Measurements from ENCODE around the gene EHMT1.

The EHMT1 gene

DNA sequence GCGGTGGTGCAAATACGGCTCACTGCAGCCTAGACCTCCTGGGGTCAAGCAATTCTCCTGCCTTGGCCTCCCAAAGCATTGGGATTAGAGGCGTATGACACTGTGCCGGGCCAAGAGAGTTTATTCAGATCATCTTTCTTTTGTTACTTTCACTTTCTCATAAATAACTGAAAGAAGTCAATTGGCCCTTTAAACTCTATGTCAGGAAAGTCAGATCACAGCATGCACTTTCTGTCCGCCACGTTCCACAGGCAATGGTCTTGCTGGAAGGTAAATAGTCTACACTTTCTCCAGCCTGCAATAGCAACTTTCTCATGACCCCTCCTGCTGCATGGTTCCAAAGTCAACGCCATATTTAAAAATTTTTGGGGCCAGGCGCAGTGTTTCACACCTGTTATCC is 19.9 kb upstream of the EHMT1 start:
- TF ChIP-seq, protein P1, sequence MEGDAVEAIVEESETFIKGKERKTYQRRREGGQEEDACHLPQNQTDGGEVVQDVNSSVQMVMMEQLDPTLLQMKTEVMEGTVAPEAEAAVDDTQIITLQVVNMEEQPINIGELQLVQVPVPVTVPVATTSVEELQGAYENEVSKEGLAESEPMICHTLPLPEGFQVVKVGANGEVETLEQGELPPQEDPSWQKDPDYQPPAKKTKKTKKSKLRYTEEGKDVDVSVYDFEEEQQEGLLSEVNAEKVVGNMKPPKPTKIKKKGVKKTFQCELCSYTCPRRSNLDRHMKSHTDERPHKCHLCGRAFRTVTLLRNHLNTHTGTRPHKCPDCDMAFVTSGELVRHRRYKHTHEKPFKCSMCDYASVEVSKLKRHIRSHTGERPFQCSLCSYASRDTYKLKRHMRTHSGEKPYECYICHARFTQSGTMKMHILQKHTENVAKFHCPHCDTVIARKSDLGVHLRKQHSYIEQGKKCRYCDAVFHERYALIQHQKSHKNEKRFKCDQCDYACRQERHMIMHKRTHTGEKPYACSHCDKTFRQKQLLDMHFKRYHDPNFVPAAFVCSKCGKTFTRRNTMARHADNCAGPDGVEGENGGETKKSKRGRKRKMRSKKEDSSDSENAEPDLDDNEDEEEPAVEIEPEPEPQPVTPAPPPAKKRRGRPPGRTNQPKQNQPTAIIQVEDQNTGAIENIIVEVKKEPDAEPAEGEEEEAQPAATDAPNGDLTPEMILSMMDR (IDR thresholded peaks at IDR 0.05; ENCODE audit: low read length): no peak
- TF ChIP-seq EZH2 (optimal IDR thresholded peaks at IDR 0.05; ENCODE audit: low read depth, low read length): no peak
- Histone ChIP-seq H3K9me2 (replicated peaks; ENCODE audit: insufficient read depth, low read length) (no peaks in the 10 kb centered on the region), H3K9ac (ENCODE audit: low read length) (no peak overlapping the region), H3K4me3 (ENCODE audit: low read length) (no peak overlapping the region), H2AFZ (ENCODE audit: low read length) (no peak overlapping the region), H3K4me2 (ENCODE audit: low read depth, low read length) (no peak overlapping the region), H4K20me1 (ENCODE audit: insufficient read depth, low read length) (no peaks in the 10 kb centered on the region), H3K27me3 (replicated peaks; ENCODE audit: insufficient read depth, low read length) (peaks cover 2% of the 10 kb centered on the region; the same call in 1 of the 2 replicates), H3K4me1 (ENCODE audit: low read length) (no peaks in the 10 kb centered on the region), H3F3A (ENCODE audit: insufficient read depth, low read length) (0 out of 2 replicates have a peak, but pooled peaks cover 8% of the 10 kb centered on the region), H3K9me3 (replicated peaks; ENCODE audit: insufficient read depth, low read length) (no peaks in the 10 kb centered on the region), H3K27ac (ENCODE audit: low read length) (no peak overlapping the region), H3K36me3 (replicated peaks; ENCODE audit: insufficient read depth, low read length) (no peaks in the 10 kb centered on the region), H3K79me2 (ENCODE audit: low read length) (no peaks in the 10 kb centered on the region)
- DNase-seq: no peak

DNA sequence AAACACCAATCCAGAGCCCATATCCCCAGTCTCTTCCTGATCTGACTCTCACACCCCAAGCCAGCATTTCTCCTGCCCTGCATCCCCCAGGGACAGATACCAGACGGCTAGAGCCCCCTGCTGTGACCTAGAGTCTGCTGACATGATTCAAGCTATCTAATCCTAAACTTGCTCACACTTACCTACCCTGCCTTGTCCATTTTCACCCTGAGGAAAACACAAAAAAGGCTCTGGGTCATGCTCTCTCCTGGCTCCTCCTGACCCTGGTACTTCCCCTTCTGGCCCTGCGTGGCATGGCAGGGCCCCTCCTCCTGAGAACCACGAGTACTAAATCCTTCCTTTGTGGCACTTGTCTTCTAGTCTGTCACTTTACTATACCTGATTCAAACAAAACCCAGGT is 16.1 kb upstream of the EHMT1 start:
- H3K27me3 ChIP-seq (replicated peaks; ENCODE audit: insufficient read depth, low read length): peaks cover 7% of the 10 kb centered on the region
- DNase-seq: no peak
- no peak overlapping the region for H2AFZ ChIP-seq (ENCODE audit: low read length)
- H3K4me2 ChIP-seq (ENCODE audit: low read depth, low read length): no peak overlapping the region
- no peak overlapping the region for H3K27ac ChIP-seq (ENCODE audit: low read length)
- H3K4me1 ChIP-seq (ENCODE audit: low read length): 0 out of 2 replicates have a peak, but pooled peaks cover 4% of the 10 kb centered on the region
- H3F3A ChIP-seq (ENCODE audit: insufficient read depth, low read length): peaks cover 8% of the 10 kb centered on the region; the same call in 1 of the 2 replicates
- H3K4me3 ChIP-seq (ENCODE audit: low read length): no peak overlapping the region
- no peaks in the 10 kb centered on the region for H3K9me2 ChIP-seq (replicated peaks; ENCODE audit: insufficient read depth, low read length)
- no peaks in the 10 kb centered on the region for H4K20me1 ChIP-seq (ENCODE audit: insufficient read depth, low read length)
- peaks cover 15% of the 10 kb centered on the region for H3K79me2 ChIP-seq (ENCODE audit: low read length)
- H3K9me3 ChIP-seq (replicated peaks; ENCODE audit: insufficient read depth, low read length): no peaks in the 10 kb centered on the region
- H3K36me3 ChIP-seq (replicated peaks; ENCODE audit: insufficient read depth, low read length): no peaks in the 10 kb centered on the region
- no peak for TF ChIP-seq EZH2 (optimal IDR thresholded peaks at IDR 0.05; ENCODE audit: low read depth, low read length)
- TF ChIP-seq, protein P1 (IDR thresholded peaks at IDR 0.05; ENCODE audit: low read length): no peak; the same call in 1 of the 2 replicates
- TF ChIP-seq EZH2phosphoT487 (IDR thresholded peaks at IDR 0.05; ENCODE audit: low read length): no peak
- no peak overlapping the region for H3K9ac ChIP-seq (ENCODE audit: low read length)

DNA sequence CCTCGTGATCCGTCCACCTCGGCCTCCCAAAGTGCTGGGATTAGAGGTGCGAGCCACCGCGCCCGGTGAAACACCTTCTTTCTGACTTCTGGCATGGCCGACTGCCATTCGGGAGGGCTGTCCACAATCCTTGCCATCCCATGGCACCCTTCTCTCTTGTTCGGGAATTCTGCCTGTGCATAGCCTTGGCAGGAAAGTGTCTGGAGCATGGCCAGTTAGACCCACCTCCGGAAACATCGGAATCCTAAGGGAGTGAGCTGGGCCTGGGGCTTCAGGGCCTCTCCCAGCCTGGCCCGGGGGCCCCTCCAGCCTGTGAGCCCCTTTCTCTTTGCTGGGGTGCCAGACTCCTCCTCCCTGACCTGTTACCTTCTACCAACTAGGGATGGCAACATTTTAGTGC is 14.9 kb upstream of the EHMT1 start:
- no peak overlapping the region for H3K4me3 ChIP-seq (ENCODE audit: low read length)
- H3K9me2 ChIP-seq (replicated peaks; ENCODE audit: insufficient read depth, low read length): no peaks in the 10 kb centered on the region
- H3K27me3 ChIP-seq (replicated peaks; ENCODE audit: insufficient read depth, low read length): peaks cover 7% of the 10 kb centered on the region
- no peak for DNase-seq
- peaks cover 8% of the 10 kb centered on the region; the same call in 1 of the 2 replicates for H3F3A ChIP-seq (ENCODE audit: insufficient read depth, low read length)
- no peak overlapping the region for H3K4me2 ChIP-seq (ENCODE audit: low read depth, low read length)
- no peak overlapping the region for H3K9ac ChIP-seq (ENCODE audit: low read length)
- no peaks in the 10 kb centered on the region for H3K9me3 ChIP-seq (replicated peaks; ENCODE audit: insufficient read depth, low read length)
- TF ChIP-seq EZH2phosphoT487 (IDR thresholded peaks at IDR 0.05; ENCODE audit: low read length) (no peak), EZH2 (optimal IDR thresholded peaks at IDR 0.05; ENCODE audit: low read depth, low read length) (no peak)
- TF ChIP-seq, protein P1 (IDR thresholded peaks at IDR 0.05; ENCODE audit: low read length): no peak
- H4K20me1 ChIP-seq (ENCODE audit: insufficient read depth, low read length): no peaks in the 10 kb centered on the region
- H3K4me1 ChIP-seq (ENCODE audit: low read length): 0 out of 2 replicates have a peak, but pooled peaks cover 4% of the 10 kb centered on the region
- peaks cover 20% of the 10 kb centered on the region for H3K79me2 ChIP-seq (ENCODE audit: low read length)
- H3K27ac ChIP-seq (ENCODE audit: low read length): no peak overlapping the region
- H2AFZ ChIP-seq (ENCODE audit: low read length): no peak overlapping the region
- H3K36me3 ChIP-seq (replicated peaks; ENCODE audit: insufficient read depth, low read length): no peaks in the 10 kb centered on the region

Measured in MM.1S (cell line).